HG02623 (cell line): ENCODE measurements around the gene ARID1A.
"Not testable (repeated sequence)": the region's sequence is repeated elsewhere in the genome, so short reads cannot be mapped to it uniquely, and the experiment has no call there.

Source experiments
- ATAC-seq: cut with Tn5 transposase; IDR thresholded peaks from one replicate; pipeline ENCODE4 v1.9.1; 2021; ENCODE audit warnings: moderate library complexity; ENCODE audit not compliant: unreplicated experiment

ARID1A gene

DNA sequence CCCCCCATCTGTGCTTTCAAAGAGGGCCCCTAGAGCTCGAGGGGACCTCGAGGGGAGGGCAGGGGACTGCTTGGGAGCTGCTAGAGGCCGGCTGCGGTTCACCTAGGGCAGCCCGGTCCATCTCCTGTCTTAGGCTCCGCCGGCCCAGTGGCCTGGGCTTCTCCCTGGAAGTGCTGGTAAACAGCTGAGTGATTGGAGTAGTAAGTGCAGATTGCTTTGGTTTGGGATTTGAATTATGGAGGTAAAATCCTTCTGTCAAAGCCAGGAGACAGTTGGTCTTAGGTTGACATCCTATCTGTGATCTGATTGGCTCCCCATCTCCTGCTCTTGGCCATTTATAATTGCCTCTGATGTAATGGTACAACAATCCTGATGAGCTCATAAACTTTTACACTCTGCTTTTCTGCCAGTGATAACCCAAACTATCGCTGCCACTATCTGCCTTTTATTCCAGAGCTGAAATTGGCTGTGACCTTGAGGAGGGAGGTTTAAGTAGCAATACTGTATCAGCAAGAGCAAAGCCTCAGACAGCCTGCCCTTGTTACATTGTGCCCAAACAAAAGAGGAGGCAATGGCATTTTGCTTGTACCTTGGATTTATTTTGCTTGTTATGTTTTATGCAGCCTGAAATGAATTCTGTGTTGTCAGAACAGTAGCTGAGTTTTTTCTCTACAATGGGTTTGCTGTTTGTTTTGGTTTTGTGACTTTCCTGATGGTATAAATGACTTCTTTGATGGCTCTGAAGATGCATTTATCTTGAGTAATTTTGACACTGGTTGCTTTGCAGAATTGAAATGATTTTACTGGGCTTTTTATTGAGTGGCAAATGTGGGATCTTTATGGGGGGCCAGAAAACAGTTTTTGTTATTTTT is 2.4 kb downstream of the ARID1A start:
- ATAC-seq, result no peak

DNA sequence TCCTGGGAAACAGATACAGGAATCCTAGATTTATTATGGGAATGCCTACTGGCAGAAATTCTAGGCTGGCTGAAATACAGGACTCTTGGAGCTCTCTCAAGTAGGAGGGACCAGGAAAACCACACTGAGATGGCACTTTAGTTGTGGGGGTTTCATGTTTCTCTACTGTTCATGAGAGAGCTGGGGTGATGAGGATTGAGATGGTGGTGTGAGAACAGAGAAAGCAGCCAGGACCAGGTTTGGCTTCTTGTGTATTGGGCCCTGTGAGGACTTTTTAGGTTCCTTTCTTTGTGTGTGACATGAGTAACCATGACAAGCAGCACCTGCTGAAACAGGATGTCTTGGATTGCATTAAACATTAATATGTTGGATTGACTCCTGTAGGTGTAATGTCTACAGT is 4.9 kb downstream of the ARID1A start:
- ATAC-seq, result no peak

DNA sequence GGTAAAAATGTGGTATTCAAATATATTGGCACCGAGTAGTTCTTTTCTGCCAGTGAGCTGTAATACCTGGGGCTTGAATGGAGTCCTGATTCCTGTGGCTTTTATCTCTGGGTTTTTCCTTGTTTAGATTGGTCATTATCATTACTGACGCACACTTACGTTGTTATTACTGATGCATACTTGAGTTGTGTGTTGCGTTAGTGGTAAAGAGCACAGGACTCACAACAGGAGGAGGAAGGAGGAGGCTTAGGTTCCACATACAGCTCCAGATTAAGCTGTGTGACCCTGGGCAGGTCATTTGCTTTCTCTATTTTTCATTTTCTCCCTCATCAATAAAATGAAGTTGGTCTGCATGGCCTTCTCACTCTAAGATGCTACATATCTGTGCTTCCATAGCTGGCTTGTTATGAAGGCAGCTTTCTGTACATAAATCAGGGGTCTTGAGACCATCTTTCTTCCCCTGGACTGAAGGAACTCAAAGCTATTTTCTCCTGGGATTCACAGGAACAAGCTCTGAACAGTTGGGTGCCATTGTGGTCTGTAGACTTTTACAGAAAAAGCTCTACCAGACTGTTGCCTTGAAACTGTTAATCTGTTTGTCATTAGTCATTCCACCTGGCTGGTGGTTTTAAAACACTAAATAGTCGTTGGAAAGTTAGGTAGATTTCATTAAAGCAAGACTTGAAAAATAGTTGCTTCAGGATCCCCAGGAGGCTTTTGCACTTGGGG is 5.6 kb downstream of the ARID1A start:
- no peak for ATAC-seq

DNA sequence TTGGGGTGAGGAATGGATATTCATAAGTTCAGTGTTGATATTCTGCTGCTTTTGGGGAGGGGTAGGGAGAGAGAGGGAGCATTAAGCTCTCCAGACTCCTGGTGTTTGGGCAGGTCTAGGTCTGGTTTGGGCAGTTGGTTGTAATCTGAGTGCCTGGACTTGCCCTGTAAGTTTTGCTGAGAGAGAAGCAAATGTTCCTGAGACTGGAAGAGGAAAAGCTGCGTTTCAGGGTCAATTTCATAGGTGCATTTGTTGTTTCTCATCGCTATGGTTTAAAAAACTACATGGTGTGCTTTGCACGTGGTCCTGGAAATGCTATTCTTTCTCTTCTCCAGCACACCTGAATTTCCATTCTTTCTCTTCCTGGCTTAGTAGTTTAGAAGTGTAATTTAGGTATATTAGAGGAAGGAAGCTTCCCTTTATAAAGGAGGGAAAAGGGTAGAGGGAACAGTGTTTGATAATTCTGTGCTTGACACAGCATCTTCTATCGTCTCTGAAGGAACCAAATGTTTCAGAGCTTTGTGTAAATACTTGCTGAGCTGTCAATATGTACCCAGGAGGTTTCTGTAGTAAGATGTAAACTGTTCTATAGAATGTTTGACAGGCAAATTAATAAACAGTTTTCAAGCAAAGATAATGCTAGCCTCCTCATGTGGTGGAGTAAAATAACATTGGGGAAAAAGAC is 6.3 kb downstream of the ARID1A start:
- no peak for ATAC-seq

DNA sequence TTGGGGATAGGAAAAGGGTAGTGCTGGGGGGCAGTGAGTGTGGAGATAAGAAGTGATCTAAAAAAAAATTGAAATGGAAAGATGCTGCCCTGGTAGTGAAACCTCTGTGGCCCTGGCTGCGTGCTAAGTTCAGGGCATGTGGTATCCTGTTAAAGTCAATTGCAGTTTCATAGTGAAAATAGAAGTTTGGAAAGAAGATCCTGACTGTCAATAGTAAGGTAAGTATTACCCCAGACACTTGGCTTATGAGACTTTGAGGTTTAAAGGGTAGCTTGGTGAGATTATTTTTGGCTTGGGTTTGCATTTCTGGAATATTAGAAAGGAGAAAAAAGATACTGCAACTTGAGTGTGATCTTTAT is 6.8 kb downstream of the ARID1A start:
- no peak for ATAC-seq

DNA sequence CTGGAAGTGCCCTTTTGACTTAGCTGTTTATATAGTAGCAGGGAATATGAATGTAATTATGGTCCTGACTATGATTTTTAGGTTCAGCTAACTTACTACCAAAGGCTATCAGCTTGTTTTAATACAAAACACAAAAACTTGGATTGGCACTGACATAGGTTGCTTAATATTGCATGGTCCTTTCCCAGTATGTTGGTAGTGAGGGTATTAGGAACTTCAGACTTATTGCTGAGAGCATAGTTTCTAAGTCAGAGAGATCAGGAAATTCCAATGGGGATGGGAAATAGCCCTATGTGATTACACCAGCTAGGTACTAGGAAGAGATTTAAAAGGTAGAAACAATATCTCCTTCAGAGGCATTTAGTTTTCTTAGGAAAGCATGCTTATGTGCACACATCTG is 7.7 kb downstream of the ARID1A start:
- ATAC-seq, result no peak

DNA sequence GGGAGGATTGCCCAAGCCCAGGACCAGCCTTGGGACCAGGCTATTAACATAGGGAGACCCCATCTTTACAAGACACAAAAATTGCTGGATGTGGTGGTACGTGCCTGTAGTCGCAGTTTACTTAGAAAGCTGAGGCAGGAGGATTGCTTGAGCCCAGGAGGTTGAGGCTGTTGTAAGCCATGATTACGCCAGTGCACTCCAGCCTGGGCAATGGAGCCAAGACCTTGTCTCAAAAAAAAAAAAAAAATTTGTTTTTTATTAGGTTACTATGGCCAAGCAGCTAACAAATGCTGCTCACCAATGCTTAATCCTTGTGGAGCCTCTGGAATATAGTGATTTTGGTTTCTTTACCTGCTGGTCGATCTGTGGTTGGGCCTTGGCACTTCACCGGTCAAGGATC is 8.8 kb downstream of the ARID1A start:
- no peak for ATAC-seq

DNA sequence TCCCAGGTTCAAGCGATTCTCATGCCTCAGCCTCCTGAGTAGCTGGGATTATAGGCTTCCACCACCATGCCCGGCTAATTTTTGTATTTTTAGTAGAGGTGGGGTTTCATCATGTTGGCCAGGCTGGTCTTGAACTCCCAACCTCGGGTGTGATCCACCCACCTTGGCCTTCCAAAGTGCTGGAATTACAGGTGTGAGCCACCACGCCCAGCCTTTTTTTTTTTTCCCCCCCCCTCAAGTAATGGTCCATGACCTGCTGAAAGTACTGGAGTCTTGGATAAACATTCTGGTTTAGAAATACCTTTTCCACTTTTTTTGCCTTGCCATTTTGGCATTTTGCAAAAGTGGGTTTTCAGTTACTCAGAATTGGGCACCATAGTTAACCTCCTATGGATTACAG is 9.4 kb downstream of the ARID1A start:
- ATAC-seq, result not testable (repeated sequence)

DNA sequence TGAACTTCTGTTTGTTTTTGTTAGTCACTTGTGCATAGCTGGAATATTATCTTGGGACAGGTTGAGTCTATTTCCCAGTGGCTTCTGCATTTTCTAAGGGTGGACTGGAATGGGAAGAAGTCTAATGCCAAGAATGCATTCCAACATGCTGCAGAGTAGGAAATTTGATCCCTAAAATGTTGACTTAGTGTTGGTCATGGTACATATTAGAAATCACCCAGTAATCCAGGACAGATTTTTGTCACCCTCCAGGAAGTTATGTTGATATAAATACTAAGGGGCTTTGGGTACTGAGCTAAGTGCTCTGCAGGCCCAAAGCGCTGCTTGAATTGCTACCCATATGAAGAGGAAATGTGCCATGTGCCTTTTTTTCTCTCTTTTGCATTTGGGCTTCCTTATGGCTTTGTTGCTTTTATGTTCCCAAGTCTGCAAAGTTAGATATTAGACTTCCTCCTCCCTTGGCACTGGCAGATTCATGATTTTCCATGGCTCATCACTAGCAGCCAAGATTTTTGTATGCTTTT is 10.0 kb downstream of the ARID1A start:
- no peak for ATAC-seq

DNA sequence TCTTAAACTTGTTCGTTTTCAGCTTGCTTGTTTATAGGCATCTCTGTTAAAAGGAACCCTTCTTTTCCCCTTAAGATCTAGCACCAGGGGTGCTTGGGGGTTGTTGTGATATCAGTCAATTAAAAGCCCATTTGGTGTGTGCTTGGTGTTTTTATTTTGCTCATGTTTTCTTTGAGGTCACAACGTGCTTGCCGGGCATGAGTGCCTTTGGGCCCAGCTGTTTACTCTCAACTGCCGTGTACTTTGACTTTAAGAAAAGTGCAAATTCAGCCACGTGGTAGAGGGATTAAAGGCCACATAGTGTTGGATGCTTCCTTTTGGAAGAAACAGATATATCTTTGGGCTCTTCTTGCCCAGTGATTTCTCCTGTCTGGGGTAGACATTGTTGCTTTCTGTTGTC is 10.5 kb downstream of the ARID1A start:
- no peak for ATAC-seq

DNA sequence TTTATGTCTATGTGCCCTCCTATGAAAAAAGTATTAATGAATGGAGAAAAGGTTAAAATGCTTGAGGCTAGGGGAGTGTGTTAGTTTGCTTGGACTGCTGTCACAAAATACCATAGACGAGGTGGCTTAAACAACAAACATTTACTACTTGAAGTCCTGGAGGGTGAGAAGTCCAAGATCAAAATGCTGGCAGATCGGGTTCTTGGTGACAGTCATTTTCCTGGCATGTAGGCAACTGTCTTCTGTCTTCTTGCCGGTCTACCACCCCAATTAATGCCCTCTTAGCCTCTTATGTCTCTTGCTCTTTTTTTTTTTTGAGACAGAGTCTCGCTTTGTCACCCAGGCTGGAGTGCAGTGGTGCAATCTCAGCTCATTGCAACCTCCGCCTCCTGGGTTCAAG is 15.0 kb downstream of the ARID1A start:
- ATAC-seq, result no peak

DNA sequence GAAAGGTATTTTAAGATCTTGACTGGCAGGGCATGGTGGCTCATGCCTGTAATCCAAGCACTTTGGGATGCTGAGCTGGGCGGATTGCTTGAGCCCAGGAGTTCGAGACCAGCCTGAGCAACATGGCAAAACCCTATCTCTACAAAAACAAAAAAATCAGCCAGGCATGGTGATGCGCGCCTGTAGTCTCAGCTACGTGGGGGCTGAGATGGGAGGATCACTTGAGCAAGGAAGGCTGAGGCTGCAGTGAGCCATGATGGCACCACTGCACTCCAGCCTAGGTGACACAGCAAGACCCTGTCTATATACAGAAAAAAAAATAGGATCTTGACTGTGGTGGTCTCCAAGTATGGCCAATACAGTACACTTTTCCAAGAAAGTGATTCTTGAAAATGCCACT is 16.0 kb downstream of the ARID1A start:
- no peak for ATAC-seq

DNA sequence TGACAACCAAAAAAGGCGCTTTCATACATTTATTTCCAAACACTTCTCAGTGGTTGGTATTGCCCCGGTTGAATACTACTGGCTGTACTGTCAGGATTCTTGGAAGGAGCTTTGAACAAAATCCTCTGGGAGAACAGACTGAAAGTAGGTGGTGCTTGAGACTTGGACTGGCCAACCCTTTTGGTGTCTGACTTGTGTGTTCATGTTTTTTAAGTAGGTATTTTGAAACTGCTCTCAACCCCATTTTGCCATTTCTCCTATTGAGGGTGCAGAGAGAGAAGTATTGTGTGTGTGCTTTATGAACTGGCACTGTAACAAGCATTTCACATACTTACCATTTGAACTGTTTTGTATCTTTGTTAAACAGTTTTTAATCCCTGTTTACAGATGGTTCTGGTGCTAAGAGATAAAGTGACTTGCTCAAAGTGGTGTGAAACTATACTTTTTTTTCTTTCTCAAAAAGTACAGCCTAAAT is 21.2 kb downstream of the ARID1A start:
- no peak for ATAC-seq

DNA sequence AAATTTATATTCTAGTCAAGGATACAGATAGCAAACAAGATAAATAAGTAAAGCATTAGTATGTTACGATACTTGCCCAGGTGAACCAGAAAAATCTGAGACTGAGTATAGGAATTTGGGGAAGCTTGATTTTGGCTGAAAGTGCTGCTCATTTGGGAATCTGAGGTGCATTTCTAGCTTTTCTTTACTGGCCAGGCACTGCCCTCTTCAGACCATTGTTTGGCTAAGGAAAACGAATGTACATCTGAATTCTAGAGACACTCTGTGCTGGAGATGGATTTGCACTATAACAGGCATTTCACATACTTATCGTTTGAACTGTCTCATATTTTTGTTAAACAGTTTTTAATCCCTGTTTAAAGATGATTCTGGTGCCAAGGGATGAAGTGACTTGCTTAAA is 23.4 kb downstream of the ARID1A start:
- ATAC-seq, result no peak

DNA sequence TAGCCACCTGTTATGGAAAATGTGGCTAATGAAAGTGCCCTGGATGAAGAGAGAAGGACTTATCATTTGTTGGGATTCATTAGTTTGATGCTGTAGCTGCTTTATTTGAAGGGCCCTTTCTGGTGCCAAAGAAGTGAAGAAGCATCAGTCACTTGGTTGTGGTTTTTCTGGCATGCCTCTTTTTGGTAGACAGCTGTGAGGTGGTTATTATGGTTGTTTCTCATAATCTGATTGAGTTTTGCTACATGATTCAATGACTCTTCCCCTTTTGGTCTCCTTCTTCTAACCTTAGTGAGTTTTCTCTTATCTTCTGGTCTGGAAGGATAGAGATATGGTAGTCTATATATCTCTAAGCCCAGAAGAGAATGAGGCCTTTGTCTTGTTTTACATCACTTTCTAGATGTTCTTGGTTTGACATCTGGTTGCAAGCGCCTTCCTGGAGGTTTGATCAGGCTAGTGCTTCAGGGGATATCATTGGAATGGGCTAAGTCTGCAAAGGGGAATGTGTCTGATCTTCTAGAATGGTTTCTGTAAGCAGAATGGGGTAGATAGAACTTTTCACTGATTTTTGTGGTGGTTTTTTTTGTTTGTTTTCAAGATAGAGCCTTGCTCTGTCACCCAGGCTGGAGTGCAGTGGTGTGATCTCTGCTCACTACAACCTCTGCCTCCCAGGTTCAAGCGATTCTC is 26.0 kb downstream of the ARID1A start:
- no peak for ATAC-seq

DNA sequence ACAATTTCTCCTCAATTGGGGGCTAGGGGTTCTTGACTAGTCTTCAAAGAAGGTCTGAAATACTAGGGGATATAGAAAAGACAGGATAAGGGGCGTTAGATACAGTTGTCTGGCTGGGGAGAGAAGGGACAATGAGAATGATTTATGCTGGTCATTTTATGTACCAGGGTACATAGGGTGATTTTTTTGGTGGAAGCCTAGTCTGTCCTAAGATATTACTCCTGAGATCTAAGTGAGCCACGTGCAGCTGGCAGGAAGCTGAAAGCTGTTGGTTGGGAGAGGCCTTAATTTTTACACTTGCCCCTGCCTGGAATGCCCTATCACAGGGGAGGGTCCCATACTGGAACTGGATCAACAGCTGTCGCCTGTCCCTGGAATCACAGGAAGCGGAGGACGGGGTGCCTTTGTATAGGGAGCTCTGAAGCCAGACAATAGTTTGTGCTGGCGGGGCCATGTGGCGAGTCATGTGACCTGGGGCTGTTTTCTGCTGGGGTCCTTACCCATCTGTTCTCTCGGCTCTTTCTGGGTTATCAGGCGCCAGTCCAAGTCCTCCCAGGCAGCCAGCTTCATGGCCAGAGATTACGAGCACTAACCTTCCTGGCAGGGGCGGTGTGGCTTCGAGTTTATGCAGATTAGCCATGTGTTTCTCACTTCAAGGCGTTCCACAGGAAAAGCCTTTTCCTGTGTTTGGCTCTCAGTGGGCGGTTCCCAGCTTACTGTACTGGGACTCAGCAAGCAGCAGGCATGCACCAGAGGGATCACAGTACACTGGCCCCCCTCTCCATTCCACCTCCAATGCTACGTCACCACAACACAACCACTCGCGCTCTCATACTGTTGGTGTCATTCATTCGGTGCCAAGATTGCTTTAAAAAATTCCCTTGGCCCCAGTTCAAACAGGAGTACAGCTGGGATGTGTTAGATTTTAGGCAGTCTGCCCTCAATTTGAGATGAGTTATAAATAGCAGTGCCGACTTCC is 27.5 kb downstream of the ARID1A start:
- ATAC-seq, result no peak

DNA sequence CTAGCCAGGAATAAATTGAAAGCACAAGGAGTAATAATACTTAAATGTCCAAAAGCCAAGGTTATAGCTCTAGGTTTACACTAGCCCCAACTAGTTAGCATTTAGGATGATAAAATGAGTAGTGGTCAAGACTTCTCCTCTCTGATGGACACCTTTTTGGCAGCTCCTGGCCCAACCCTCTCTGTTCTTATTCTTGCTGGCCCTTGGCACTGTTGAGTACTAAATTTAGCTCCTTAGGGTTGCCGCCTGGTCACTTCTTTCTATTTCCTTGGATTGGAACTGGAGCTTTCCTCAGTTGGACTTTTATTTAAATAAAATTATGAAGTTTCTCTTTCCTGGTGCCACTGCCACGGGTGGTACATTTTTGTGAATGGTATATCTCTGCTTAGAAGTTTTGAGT is 28.3 kb downstream of the ARID1A start:
- no peak for ATAC-seq

DNA sequence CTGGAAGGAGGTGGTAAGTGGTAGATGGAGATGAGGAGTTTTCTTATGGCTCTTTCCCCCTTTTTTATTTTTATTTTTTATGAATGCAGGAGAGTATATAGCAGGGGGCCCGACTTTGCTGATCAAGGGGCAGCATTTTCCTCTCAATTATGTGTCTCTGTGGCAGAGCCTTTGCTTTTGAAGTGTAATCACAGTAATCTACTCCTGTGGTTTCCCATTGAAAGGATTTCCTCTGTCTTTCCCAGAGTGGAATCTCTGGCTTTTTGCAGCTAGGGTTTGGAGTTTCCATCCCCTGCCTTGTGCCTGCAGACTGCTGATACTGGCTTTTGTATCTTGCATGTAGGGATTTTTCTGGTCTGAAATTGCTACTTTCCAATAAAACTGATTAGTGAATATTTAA is 29.1 kb downstream of the ARID1A start:
- ATAC-seq, result no peak

DNA sequence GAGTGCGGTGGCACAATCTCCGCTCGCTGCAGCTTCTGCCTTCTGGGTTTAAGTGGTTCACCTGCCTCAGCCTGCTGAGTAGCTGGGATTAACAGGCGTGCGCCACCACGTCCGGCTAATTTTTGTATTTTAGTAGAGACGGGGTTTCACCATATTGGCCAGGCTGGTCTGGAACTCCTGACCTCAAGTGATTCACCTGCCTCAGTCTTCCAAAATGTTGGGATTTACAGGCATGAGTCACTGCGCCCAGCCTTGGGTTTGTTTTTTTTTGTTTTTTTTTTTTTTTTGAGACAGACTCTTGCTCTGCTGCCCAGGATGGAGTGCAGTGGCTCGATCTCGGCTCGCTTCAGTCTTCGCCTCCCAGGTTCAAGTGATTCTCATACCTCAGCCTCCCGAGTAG is 30.1 kb downstream of the ARID1A start:
- not testable (repeated sequence) for ATAC-seq

DNA sequence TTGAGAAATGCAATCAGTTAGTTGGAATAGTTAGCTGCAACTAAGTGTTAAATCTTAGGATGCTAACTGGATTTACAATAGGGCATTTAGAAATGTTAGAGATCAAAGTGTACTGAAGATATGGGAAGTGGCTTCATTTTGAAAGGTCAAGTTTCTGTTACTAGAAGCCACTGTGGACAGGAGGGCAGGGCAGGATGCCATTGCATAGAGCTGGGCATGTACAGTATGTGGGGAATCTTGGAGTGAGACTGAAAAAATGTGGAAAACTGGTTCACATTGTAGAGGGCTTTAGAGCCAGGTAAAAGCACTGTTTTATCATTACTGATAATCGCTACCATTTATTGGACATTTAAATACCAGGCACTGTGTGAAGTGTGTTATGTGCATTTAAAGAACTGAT is 31.0 kb downstream of the ARID1A start:
- no peak for ATAC-seq
